Measurements from ENCODE around the gene SGCD. TPM values are rescaled to one million over a fixed set of nuclear protein-coding genes. Genes with fewer than 3 reads are reported as not detected.

The SGCD gene
- total and polyA plus RNA-seq, 10 donors: 0.26 to 5.3 (median 1.3) TPM

DNA sequence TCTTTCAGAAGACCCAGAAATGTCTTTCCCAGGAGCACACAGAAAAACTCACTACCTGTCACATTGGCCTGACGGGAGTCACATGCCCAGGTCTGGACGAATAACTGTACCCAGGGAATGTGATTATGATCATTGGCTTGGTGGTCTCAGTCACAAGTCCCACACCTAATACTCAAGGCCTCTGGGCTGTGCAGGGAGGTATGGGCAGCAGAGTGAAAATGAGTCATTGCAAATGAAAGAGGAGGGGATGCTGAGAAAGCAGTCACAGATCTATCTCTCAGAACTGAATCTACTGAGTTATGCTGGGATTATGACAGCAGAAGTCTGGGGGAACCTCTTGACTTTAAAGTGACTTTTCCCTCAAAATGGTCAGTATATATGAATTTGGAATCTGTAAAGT lies 36.9 kb downstream of the SGCD start:
- H3K27ac ChIP-seq: no peak overlapping the region

DNA sequence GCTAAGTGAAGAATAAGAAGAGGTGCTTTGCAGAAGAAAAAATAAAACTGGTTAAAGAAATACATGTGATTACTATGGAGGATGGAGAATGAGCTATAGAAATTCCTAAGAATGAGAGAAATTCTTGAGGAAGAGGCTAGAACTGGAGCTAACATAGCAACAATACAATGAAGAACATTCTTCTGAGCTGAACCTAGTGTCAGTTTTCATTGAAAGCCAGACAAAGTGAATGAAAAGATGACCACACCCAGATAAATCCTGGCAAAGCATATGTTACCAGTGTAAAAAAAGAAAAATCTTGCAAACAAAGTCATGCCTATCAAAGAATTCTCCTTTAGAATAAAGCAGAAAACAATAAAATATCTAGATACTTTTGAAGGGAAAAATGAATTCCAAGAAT lies 39.6 kb downstream of the SGCD start:
- no peaks in the 10 kb centered on the region for H3K36me3 ChIP-seq
- TF ChIP-seq POLR2AphosphoS5 (IDR thresholded peaks at IDR 0.05) (no peak), POLR2A (IDR thresholded peaks at IDR 0.05) (no peak)
- TF ChIP-seq, protein P1, sequence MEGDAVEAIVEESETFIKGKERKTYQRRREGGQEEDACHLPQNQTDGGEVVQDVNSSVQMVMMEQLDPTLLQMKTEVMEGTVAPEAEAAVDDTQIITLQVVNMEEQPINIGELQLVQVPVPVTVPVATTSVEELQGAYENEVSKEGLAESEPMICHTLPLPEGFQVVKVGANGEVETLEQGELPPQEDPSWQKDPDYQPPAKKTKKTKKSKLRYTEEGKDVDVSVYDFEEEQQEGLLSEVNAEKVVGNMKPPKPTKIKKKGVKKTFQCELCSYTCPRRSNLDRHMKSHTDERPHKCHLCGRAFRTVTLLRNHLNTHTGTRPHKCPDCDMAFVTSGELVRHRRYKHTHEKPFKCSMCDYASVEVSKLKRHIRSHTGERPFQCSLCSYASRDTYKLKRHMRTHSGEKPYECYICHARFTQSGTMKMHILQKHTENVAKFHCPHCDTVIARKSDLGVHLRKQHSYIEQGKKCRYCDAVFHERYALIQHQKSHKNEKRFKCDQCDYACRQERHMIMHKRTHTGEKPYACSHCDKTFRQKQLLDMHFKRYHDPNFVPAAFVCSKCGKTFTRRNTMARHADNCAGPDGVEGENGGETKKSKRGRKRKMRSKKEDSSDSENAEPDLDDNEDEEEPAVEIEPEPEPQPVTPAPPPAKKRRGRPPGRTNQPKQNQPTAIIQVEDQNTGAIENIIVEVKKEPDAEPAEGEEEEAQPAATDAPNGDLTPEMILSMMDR (IDR thresholded peaks at IDR 0.05 in 8 of 11, conservative IDR thresholded peaks at IDR 0.05 in 3 of 11): no peak
- no peaks in the 10 kb centered on the region for H3K27me3 ChIP-seq (replicated peaks in 1 of 7)
- intact Hi-C loops (cut with DNase I; ENCODE audit: low total_unique reads): no loop called here
- H3K9me3 ChIP-seq: no peaks in the 10 kb centered on the region
- H3K27ac ChIP-seq: no peak overlapping the region
- no peak for DNase-seq
- no peak overlapping the region for H3K4me3 ChIP-seq
- H3K4me1 ChIP-seq: no peaks in the 10 kb centered on the region

More for the DNA sequence above, 36.9 kb downstream of the SGCD start:
- H3K36me3 ChIP-seq: no peaks in the 10 kb centered on the region
- WGBS, 5 donors: 79 to 93% (median 87%) methylated on average over 2 of the region's 2 CpGs
- no peaks in the 10 kb centered on the region for H3K4me1 ChIP-seq
- TF ChIP-seq, protein P1 (IDR thresholded peaks at IDR 0.05 in 8 of 11, conservative IDR thresholded peaks at IDR 0.05 in 3 of 11): no peak
- TF ChIP-seq POLR2A (IDR thresholded peaks at IDR 0.05) (no peak), POLR2AphosphoS5 (IDR thresholded peaks at IDR 0.05) (no peak)
- H3K4me3 ChIP-seq: no peak overlapping the region
- no peak for DNase-seq
- H3K27me3 ChIP-seq (replicated peaks in 1 of 7): no peaks in the 10 kb centered on the region
- intact Hi-C loops (cut with DNase I; ENCODE audit: low total_unique reads): no loop called here
- peaks cover 0 to 5% (median 0%) of the 10 kb centered on the region in 8 donors for H3K9me3 ChIP-seq

DNA sequence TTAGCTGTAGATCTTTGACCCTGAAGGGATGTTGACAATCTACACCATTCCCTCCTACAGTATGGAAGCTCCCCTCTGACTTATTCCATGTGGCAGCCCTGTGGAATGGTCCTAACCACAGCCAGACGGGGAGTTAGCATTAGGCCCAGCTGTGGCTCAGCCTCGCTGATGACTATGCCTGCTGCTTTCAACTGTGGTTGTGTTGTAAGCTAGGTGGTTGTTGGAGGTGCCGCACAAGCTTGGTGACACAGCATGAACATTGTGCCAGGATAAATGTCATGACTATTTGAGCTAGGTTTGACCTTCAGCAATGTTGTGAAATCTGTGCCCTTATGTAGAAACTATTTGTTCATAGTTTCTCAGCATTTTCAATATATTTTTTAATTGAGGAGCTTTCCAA lies 40.6 kb downstream of the SGCD start:
- no peak for DNase-seq
- H3K27me3 ChIP-seq (replicated peaks in 1 of 7): no peaks in the 10 kb centered on the region
- no peak overlapping the region for H3K4me3 ChIP-seq
- WGBS, 5 donors: 76 to 86% (median 78%) methylated on average over 3 of the region's 3 CpGs
- intact Hi-C loops (cut with DNase I; ENCODE audit: low total_unique reads): no loop called here
- H3K27ac ChIP-seq: no peak overlapping the region
- H3K36me3 ChIP-seq: no peaks in the 10 kb centered on the region
- TF ChIP-seq POLR2A (IDR thresholded peaks at IDR 0.05) (no peak), POLR2AphosphoS5 (IDR thresholded peaks at IDR 0.05) (no peak)
- TF ChIP-seq, protein P1 (IDR thresholded peaks at IDR 0.05 in 8 of 11, conservative IDR thresholded peaks at IDR 0.05 in 3 of 11): no peak
- H3K4me1 ChIP-seq: no peaks in the 10 kb centered on the region
- no peaks in the 10 kb centered on the region for H3K9me3 ChIP-seq

DNA sequence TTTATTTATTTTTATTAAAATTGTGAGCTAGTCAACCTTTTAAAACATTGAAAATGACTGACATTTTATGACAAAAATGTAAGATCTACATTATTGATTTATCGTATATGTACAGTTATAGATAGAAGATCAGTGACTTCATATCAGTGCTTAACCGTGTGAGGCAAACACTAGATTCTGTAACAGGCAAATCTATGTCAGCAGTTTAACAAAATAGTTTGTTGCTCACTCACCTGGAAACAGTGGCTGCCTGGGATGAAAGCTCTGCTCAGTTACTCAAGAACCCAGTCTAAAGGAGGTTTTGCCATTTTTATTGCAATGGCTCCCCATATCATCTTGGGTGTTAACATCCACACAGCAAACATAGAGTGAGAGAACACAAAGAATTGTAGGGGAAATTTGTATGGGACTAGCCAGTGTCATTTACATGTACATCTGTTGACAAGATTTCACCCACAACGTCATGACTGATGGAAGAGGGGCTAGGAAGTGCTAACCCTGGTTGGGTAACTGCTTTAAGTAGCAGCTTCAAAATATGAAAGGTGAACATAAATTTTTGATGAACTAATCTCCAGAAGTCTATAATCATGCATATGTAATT lies 49.0 kb downstream of the SGCD start:
- intact Hi-C loops (cut with DNase I; ENCODE audit: low total_unique reads): no loop called here
- no peak for DNase-seq
- WGBS, 5 donors: 41 to 71% (median 53%) methylated on average over 3 of the region's 3 CpGs
- Histone ChIP-seq H3K4me3 (no peak overlapping the region), H3K9me3 (no peaks in the 10 kb centered on the region), H3K36me3 (no peaks in the 10 kb centered on the region), H3K27me3 (replicated peaks in 1 of 7) (no peaks in the 10 kb centered on the region), H3K4me1 (no peaks in the 10 kb centered on the region), H3K27ac (no peak overlapping the region)
- no peak for TF ChIP-seq POLR2A (IDR thresholded peaks at IDR 0.05)
- no peak for TF ChIP-seq POLR2AphosphoS5 (IDR thresholded peaks at IDR 0.05)
- TF ChIP-seq, protein P1 (IDR thresholded peaks at IDR 0.05 in 8 of 11, conservative IDR thresholded peaks at IDR 0.05 in 3 of 11): no peak

All from spleen (tissue), 11 donors.